Mesodermal cell (in vitro differentiated cells): ENCODE measurements around the gene BAIAP2.
A peak's percentile ranks its signal among the peaks of the same experiment; 100 is the strongest.
"Not testable (repeated sequence)": the region's sequence is repeated elsewhere in the genome, so short reads cannot be mapped to it uniquely, and the experiment has no call there.

ENCODE experiments used
- H3K27ac ChIP-seq: 2 replicates; pipeline ENCODE4 v1.7.0; 2013; ENCODE audit warnings: mild to moderate bottlenecking, low read depth, low read length, moderate library complexity; ENCODE audit not compliant: severe bottlenecking
- H3K36me3 ChIP-seq: 2 replicates; pipeline ENCODE4 v1.7.1; 2013; ENCODE audit warnings: mild to moderate bottlenecking, low read length, moderate library complexity; ENCODE audit not compliant: control insufficient read depth, insufficient read depth
- H3K4me1 ChIP-seq: one replicate; pipeline ENCODE4 v1.7.1; 2013; ENCODE audit warnings: mild to moderate bottlenecking, low read length; ENCODE audit not compliant: insufficient read depth, control insufficient read depth, poor library complexity, severe bottlenecking
- H3K4me3 ChIP-seq: 2 replicates; pipeline ENCODE4 v1.7.0; 2013; ENCODE audit warnings: low read length, control low read depth, mild to moderate bottlenecking; ENCODE audit not compliant: insufficient read depth, poor library complexity, severe bottlenecking; ENCODE audit errors: extremely low read depth
- H3K9me3 ChIP-seq: 2 replicates; pipeline ENCODE4 v1.7.1; 2013; ENCODE audit warnings: mild to moderate bottlenecking, low read length, moderate library complexity; ENCODE audit not compliant: control insufficient read depth
- WGBS, 2 experiments: methylation state at CpG; one replicate each; pipeline ENCODE4 v1.1.5; 2013; ENCODE audit warnings: missing lambda C conversion rate in 2 of 2; ENCODE audit not compliant: insufficient coverage in 2 of 2; 5-methylcytosine and 5-hydroxymethylcytosine counted together

The BAIAP2 gene

GRCh38 chr17:81026266-81027036 is 8.5 kb upstream of the BAIAP2 start:
- H3K4me1 ChIP-seq: peaks cover 3% of the 10 kb centered on the region
- H3K27ac ChIP-seq: no peak overlapping the region
- H3K36me3 ChIP-seq: peaks cover 4% of the 10 kb centered on the region
- no peak overlapping the region for H3K4me3 ChIP-seq
- 92 to 93% methylated on average over 28 of the region's 31 CpGs for WGBS, 2 experiments
- H3K9me3 ChIP-seq: no peaks in the 10 kb centered on the region

- no peaks in the 10 kb centered on the region for H3K9me3 ChIP-seq
- peaks cover 3% of the 10 kb centered on the region for H3K4me1 ChIP-seq
- peaks cover 6% of the 10 kb centered on the region for H3K36me3 ChIP-seq
- WGBS, 2 experiments: 91 to 93% methylated on average over 14 of the region's 15 CpGs
- H3K4me3 ChIP-seq: no peak overlapping the region
- no peak overlapping the region for H3K27ac ChIP-seq
Measured at GRCh38 chr17:81027038-81027437, 7.9 kb upstream of the BAIAP2 start.

GRCh38 chr17:81027591-81028505 is 7.1 kb upstream of the BAIAP2 start:
- Histone ChIP-seq H3K27ac (no peak overlapping the region), H3K4me3 (no peak overlapping the region)

GRCh38 chr17:81028506-81028858 is 6.5 kb upstream of the BAIAP2 start:
- H3K4me1 ChIP-seq: peaks cover 8% of the 10 kb centered on the region
- 69 to 75% methylated on average over 11 to 12 of the region's 12 CpGs for WGBS, 2 experiments
- H3K27ac ChIP-seq: no peak overlapping the region
- H3K4me3 ChIP-seq: no peak overlapping the region
- peaks cover 12% of the 10 kb centered on the region for H3K36me3 ChIP-seq
- H3K9me3 ChIP-seq: no peaks in the 10 kb centered on the region

More at GRCh38 chr17:81027591-81028505, 7.1 kb upstream of the BAIAP2 start:
- 91 to 93% methylated on average over 27 to 33 of the region's 37 CpGs for WGBS, 2 experiments
- Histone ChIP-seq H3K36me3 (peaks cover 11% of the 10 kb centered on the region), H3K4me1 (peaks cover 3% of the 10 kb centered on the region), H3K9me3 (no peaks in the 10 kb centered on the region)

GRCh38 chr17:81029859-81030258 is 5.1 kb upstream of the BAIAP2 start:
- Histone ChIP-seq H3K9me3 (no peaks in the 10 kb centered on the region), H3K27ac (no peak overlapping the region), H3K36me3 (peaks cover 12% of the 10 kb centered on the region), H3K4me3 (no peak overlapping the region), H3K4me1 (peaks cover 14% of the 10 kb centered on the region)
- WGBS, 2 experiments: 94% methylated on average over 8 to 9 of the region's 11 CpGs

GRCh38 chr17:81030312-81030711 is 4.6 kb upstream of the BAIAP2 start:
- H3K4me3 ChIP-seq, H3K9me3 ChIP-seq, H3K27ac ChIP-seq: not testable (repeated sequence)
- WGBS, 2 experiments: 94 to 96% methylated on average over 9 of the region's 9 CpGs
- Histone ChIP-seq H3K4me1 (peaks cover 14% of the 10 kb centered on the region), H3K36me3 (peaks cover 12% of the 10 kb centered on the region)

GRCh38 chr17:81030741-81031565 is 4.0 kb upstream of the BAIAP2 start:
- 88 to 91% methylated on average over 30 to 32 of the region's 32 CpGs for WGBS, 2 experiments
- H3K27ac ChIP-seq: no peak overlapping the region
- H3K4me3 ChIP-seq: no peak overlapping the region
- no peaks in the 10 kb centered on the region for H3K9me3 ChIP-seq
- peaks cover 14% of the 10 kb centered on the region for H3K4me1 ChIP-seq
- H3K36me3 ChIP-seq: peaks cover 12% of the 10 kb centered on the region

- peaks cover 14% of the 10 kb centered on the region for H3K36me3 ChIP-seq
- 90% methylated on average over 25 to 34 of the region's 41 CpGs for WGBS, 2 experiments
- H3K9me3 ChIP-seq: no peaks in the 10 kb centered on the region
- no peak overlapping the region for H3K4me3 ChIP-seq
- H3K27ac ChIP-seq: no peak overlapping the region
- H3K4me1 ChIP-seq: peaks cover 21% of the 10 kb centered on the region
Measured at GRCh38 chr17:81031566-81032550, 3.1 kb upstream of the BAIAP2 start.

- Histone ChIP-seq H3K9me3 (no peaks in the 10 kb centered on the region), H3K4me3 (peak overlapping the region; percentile 64), H3K27ac (no peak overlapping the region), H3K4me1 (peaks cover 24% of the 10 kb centered on the region), H3K36me3 (peaks cover 19% of the 10 kb centered on the region)
- 96 to 97% methylated on average over 29 of the region's 34 CpGs for WGBS, 2 experiments
Measured at GRCh38 chr17:81032641-81033480, 2.1 kb upstream of the BAIAP2 start.
